GM19468 (cell line): ENCODE results near the gene C9orf50.

ENCODE experiments used
- ATAC-seq: cut with Tn5 transposase; IDR thresholded peaks from one replicate; pipeline ENCODE4 v1.9.1; 2021; ENCODE audit warnings: mild to moderate bottlenecking, moderate library complexity, moderate number of reproducible peaks; ENCODE audit not compliant: unreplicated experiment; ENCODE audit errors: extremely low read depth

Gene C9orf50

DNA sequence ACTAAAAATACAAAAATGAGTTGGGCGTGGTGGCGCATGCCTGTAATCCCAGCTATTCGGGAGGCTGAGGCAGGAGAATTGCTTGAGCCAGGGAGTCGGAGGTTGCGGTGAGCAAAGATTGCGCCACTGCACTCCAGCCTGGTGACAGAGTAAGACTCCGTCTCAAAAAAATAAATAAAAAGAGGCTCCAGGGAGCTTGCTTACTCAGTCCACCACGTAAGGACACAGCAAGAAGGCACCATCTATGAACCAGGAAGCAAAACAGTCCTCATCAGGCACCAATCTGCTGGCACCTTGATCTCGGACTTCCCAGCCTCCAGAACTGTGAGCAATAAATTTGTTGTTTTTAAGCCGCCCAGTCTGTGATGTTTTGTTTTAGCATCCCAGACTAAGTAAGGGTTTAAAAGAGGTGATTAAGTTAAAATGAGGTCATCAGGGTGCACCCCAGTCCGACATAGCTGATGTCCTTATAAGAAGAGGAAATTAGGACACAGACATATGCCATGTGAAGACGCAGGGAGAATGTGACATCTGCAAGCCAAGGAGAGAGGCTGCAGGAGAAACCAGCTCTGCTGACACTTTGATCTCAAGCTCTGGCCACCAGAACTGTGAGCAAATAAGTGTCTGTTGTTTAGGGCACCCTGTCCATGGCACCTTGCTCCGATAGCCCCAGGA, 45.9 kb downstream of the C9orf50 start:
- ATAC-seq = no peak

- no peak for ATAC-seq
These were observed 46.9 kb downstream of the C9orf50 start for GRCh38 chr9:129573977-129574376.

- no peak for ATAC-seq
These were observed 48.4 kb downstream of the C9orf50 start for GRCh38 chr9:129572517-129572916.

GRCh38 chr9:129572052-129572425, 48.9 kb downstream of the C9orf50 start:
- ATAC-seq = no peak

GRCh38 chr9:129571298-129572051, 49.4 kb downstream of the C9orf50 start:
- no peak for ATAC-seq

- no peak for ATAC-seq
These were observed 50.2 kb downstream of the C9orf50 start for GRCh38 chr9:129570450-129571297.

DNA sequence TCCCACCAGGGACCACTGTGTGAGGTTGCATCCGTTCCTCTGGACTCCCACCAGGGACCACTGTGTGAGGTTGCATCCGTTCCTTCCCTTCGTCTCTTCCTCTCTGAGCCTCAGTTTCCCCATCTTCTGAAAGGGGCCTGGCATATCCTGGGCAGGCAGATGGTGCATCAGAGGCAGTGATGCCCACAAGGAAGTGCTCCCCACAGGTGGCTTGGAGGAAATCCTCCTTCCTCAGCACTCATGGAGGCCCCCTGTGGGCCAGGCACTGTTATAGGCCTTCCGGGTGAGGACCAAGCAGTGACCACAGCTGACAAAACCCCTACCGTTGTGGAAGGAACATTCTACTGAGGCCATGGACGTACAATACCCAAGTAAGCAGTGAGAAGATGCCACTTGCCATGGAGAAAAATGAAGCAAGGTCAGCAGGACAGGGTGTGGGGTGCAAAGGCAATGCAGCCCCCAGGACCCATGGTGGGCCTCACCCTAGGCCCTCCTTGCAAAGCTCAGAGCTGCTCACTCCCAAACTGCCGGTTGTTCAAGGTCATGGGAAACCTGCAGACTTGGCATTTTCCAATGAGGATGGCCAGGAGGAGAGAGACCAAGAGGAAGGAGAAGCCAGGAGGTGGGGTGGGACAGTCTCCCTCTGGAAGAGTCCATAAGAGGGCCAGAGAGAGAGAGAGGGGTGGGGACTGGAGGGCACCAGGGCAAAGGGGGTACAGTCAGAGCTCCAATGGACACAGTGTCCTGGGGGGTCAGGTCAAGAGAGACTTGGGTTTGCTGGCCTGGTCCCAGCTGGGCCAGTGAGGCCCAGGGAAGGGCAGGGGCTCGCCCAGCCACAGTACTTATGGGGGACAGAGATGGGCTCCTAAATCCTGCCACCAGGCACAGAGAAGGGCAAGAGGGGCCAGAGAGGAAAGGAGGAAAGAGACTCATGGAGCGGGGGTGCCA, 51.1 kb downstream of the C9orf50 start:
- ATAC-seq = no peak

DNA sequence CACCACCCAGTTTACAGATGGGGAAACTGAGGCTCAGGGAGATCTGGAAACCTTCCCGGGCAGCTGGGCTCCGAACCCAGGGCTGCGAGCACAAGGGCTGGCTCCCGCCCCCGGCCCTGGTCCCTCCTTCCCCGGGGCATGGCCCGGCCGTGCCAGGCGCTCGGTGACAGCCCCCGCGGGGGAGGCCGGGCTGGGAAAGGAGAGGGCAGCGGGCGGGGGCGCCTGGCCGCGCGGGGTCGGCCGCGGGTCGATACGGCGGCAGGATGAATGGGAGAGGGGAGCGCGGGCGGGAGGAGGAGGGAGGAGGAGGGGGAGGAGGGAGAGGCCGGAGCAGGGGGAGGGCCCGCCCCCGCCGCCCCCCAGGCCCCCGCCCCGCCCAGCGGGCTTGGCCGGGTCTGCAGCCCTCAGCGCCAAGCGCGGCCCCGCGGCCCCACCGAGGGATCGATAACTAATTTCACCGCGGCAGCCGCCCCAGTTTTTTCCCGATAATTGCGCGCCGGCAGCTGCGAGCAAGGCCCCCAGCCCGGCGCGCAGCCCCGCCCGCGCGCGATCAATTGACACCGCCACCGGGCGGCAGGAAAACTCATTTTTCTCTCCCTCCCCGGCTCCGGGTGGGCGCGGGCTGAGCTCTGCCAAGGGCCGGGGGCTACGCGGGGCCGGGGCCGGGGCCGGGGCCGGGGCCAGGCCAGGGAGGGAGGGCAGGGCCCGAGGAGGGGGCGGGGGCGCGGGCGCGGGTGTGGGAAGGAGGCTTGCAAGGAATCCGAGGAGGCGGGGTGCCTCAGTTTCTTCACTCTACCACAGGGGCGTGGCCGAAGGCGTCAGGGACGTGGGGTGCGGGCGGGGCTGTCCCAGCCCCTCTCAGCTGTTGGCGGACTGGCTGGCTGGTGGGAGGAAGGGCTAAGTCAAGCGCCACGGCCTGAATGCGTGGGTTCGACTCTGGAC, 52.1 kb downstream of the C9orf50 start:
- ATAC-seq = no peak

DNA sequence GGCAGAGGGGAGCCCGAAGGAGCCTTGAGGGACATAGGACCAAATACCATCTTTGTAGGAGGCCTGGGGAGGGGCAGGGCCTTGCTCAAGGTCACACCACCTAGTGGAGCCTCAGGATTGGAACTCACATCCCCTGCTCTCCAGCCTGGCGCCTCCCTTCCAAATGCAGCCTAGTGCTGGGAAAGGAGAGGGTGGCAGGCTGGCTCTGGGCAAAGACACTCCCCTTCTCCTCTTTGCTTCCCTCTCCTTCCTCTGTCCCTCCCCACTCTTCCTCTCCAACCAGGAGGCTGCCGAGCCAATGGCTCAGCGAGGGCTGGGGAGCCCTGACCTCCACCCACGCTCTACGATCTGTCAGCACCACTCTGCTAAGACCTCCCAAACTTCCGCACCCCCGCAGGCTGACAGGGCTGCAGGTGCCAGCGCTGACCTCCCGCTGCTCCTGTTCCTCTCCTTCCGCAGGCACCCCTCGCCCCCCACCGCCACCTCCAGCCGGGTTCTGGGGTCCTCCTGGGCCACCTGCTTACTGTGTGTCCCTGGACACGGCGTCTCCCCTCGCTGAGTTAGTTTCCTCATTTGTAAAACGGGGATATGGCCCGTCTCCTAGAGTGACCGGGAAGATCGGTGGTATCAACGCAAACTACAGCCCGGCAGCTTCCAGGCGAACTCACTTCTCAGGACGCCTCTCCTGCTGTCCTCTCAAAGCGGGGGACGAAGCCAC, 52.9 kb downstream of the C9orf50 start:
- ATAC-seq = no peak

DNA sequence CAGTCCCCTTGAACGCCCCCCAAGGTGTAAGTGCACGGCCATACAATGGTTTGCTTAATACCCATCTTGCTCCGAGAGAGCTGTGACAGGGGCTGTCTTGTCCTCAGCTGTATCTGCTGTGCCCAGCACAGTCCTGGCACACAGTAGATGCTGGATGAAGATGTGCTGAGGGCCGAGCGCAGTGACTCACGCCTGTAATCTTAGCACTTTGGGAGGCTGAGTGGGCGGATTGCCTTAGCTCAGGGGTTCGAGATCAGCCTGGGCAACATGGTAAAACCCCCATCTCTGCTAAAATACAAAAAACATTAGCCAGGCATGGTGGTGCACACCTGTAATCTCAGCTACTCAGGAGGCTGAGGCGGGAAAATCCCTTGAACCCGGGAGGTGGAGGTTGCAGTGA, 53.6 kb downstream of the C9orf50 start:
- ATAC-seq = no peak

DNA sequence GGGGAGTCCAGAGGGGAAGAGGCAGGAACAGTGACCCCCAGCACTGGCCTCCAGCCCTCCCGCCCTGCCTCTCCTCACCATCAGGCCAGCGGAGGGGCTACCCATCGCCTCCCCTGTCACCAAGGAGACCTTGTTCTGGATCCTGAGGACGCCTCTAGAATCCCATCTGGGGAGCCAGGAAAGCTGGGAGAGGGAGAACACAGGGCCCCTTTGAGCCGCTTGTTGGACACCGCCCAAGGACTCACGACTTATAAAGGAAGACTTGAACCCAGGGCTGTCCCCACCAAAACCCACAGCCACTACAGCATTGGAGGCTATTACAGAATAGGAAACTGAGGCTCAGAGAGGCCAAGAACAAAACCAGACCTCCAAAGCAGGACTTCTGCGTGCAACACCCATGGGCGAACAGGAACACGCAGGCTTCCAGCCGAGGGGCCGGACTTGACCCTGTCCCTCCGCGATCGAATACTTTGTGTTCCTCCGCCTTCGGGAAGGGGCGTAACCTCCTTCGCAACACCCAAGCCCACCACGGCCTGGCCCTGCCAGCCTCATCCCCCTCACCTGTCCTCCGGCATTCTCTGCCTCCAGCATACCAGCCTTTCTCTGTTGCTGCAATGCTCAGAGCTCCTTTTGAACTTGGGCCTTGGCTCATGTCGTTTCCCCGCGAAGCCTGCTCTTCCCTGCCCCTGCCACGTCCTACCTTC, 54.2 kb downstream of the C9orf50 start:
- ATAC-seq = no peak

DNA sequence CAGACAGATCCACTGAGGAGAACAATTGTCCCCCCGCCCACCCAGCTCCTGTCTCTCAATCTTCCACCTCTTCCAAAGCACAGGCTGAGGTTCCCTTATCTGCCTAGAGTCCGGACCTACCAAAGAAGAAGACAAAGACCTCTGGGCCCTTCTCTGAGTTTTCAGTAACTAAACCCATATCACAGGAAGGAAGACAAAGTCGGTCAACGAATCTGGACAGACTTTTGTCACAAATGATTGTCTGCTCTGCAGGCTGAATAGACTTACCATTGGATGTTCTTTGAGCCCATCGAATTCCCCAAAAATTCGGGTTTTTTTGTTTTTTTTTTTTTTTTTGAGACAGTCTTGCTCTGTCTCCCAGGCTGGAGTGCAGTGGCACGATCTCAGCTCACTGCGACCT, 58.0 kb downstream of the C9orf50 start:
- no peak for ATAC-seq

- no peak for ATAC-seq
These were observed 58.4 kb downstream of the C9orf50 start for GRCh38 chr9:129562514-129562913.
